ENCODE results near the gene MCL1.

Gene MCL1

DNA sequence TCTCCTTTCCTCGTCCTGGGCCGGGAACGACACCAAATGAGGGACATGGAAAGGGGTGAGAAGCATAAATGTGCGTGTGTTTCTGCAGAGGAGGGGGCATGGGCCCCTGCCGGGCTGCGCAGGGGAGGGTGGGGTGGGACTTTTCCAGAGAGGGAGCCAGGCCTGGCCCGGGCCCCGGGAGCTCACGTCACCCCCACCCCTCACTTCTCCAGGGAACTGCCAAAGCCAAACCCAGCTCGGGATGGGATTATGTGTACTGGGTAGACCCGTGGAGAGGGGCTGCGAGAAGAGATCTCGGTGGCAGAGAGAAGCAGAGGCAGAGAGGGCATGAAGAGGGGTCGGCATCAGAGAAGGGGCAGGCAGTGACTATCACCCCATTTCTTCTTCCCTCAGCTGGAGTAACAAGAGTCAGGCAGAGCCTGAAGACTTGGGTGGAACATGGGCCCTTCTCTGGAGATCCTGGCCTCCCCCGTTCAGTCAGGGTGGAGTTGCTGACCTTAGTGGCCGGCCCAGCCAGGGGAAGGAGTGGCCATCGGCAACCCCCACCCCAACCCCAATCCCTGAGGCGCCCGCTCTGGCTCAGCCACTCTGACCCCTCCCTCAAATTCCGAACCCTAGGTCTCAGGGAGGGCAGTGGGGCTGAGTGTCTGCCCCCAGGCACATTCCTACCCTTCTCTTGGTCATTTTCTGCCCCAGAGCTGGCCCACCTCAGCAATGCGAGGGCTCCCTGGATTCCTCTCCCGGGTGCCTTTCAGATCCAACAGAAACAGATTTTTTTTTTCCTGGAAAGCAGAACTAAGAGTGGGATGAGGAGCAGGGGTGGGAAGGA lies 29.0 kb downstream of the MCL1 start:
- no peak overlapping the region for H3K27ac ChIP-seq
- TF ChIP-seq CTCF (conservative IDR thresholded peaks at IDR 0.05) (no peak), ZFX (IDR thresholded peaks at IDR 0.05) (no peak)

- peak overlapping the region; percentile 72 for H3K27ac ChIP-seq
- TF ChIP-seq CTCF (conservative IDR thresholded peaks at IDR 0.05) (no peak), ZFX (IDR thresholded peaks at IDR 0.05) (no peak)
Observed at GRCh38 chr1:150549496-150550221, 29.8 kb downstream of the MCL1 start.

DNA sequence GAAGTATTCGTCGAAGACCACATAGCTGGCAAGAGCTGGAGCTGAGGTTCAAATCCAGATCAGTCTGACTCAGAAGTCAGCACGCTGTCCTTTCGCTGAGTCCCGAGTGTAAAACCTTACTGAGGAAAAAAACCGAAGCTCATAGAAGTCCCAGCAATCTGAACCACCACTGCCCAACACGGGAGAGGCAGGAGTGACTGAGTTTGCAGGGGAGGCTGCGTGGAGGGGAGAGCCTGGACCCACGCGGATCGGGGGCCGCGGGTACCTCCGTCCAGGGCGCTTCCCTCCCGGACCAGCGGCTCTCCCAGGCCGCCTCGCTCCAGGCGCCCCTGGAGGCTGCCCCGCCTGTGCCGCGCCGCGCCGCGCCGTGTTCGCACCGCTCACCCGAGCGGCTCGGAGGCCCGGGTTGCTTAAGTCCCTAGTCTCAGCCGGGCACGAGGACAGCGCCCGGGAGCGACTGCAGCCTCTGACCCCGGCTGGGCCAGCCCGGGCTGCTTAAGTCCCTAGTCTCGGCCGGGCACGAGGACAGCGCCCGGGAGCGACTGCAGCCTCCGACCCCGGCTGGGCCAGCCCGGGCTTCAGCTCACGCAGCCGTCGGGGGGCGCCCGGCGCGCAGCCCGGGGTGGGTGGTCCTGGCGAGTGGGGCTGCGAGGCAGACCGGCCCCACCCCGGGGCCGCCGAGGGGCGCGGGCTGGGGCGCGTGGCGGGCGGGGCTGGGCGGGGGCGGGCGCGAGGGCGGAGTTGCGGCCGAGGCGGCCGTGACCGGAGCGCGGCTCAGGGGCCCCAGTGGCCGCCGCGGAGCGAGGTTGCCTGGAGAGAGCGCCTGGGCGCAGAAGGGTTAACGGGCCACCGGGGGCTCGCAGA lies 30.5 kb downstream of the MCL1 start, which contains the start of gene ADAMTSL4:
TSS of gene ADAMTSL4 (plus strand) at position 777 of the 864 bp plus-strand sequence. CDS start 2,881 bp downstream, outside the sequence.
- H3K27ac ChIP-seq: peak within 1 kb of the TSS; percentile 72
- no peak; the same call in 1 of the 2 replicates for TF ChIP-seq CTCF (conservative IDR thresholded peaks at IDR 0.05)
- peak; percentile 69; the same call in 1 of the 2 replicates for TF ChIP-seq ZFX (IDR thresholded peaks at IDR 0.05)

DNA sequence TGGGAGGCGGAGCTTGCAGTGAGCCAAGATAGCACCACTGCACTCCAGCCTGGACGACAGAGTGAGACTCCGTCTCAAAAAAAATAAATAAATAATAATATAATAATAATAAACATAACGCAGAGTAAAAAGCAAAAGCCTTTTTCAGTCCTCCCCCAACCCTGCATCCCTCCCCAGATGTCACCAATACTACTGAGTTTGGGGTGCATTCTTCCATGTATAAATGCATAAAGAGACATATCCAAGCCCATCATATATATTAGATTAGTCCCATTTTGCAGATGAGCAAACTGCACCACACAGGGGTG lies 31.1 kb downstream of the MCL1 start:
- peak overlapping the region; percentile 72 for H3K27ac ChIP-seq
- TF ChIP-seq ZFX (IDR thresholded peaks at IDR 0.05): no peak
- TF ChIP-seq CTCF (conservative IDR thresholded peaks at IDR 0.05): no peak

DNA sequence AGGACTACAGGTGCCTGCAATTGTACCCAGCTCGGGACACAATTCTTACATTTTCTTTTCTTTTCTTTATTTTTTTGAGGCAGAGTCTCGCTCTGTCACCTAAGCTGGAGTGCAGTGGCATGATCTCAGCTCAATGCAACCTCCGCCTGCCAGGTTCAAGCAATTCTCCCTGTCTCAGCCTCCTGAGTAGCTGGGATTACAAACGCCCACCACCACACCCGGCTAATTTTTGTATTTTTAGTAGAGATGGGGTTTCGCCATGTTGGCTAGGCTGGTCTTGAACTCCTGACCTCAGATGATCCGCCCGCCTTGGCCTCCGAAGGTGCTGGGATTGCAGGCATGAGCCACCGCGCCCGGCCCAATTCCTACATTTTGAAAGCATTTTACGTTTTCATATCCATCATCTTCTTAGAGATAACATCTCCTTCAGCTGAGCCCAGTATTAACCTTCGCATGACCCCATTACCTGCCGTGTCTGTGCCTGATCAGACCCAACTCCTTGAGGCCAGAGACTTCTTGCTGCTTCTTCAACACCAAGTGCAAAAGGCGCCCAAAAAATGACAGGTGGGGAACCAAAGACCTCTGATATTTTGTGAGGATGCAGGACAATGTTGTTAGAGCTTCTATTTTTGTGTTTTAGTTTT lies 33.0 kb downstream of the MCL1 start:
- no peak overlapping the region for H3K27ac ChIP-seq
- no peak for TF ChIP-seq CTCF (conservative IDR thresholded peaks at IDR 0.05)
- TF ChIP-seq ZFX (IDR thresholded peaks at IDR 0.05): no peak

- no peak overlapping the region for H3K27ac ChIP-seq
- TF ChIP-seq CTCF (conservative IDR thresholded peaks at IDR 0.05): no peak
- no peak for TF ChIP-seq ZFX (IDR thresholded peaks at IDR 0.05)
Observed at GRCh38 chr1:150545486-150546032, 33.9 kb downstream of the MCL1 start.

Measured in C4-2B (cell line).